Bronchial epithelial cell (primary cell): ENCODE results near the gene TFPI. TPM values are rescaled to one million over a fixed set of nuclear protein-coding genes. Genes with fewer than 3 reads are reported as not detected.
"Not testable (repeated sequence)": the region's sequence is repeated elsewhere in the genome, so short reads cannot be mapped to it uniquely, and the experiment has no call there.

ENCODE experiments used
- DNase-seq: peaks from one replicate; pipeline ENCODE4 v3.0.0-alpha.2; 2010; ENCODE audit warnings: low read depth
- FAIRE-seq: peaks from 2 replicates; lab custom pipeline; 2011; peaks lifted over from hg19 to GRCh38; lab: Jason Lieb, UNC
- H3K27me3 ChIP-seq: 2 replicates; pipeline ENCODE4 v1.5.1; 2011; ENCODE audit warnings: low read length; ENCODE audit not compliant: control insufficient read depth, insufficient read depth
- H3K36me3 ChIP-seq: 2 replicates; pipeline ENCODE4 v1.5.1; 2011; ENCODE audit warnings: low read length; ENCODE audit not compliant: control insufficient read depth, insufficient read depth
- H3K4me3 ChIP-seq: 2 replicates; pipeline ENCODE4 v1.5.1; 2011; ENCODE audit warnings: mild to moderate bottlenecking, low read depth, low read length, control low read depth
- total RNA-seq: library from RNA; depleted of rRNA; stranded (reverse); fragments of >200 nt; gene quantifications from 2 replicates; pipeline ENCODE4 v1.2.1, GENCODE V29; 2014
- TF ChIP-seq, protein P1 (sequence below): IDR thresholded peaks from 2 replicates; pipeline ENCODE4 v1.5.1; 2011; ENCODE audit warnings: mild to moderate bottlenecking, moderate library complexity, low read length, control low read depth, inconsistent platforms; ENCODE audit not compliant: insufficient read depth, severe bottlenecking

The TFPI gene
- total RNA-seq, 1 donor from 2014 or later, result 2.1 TPM

DNA sequence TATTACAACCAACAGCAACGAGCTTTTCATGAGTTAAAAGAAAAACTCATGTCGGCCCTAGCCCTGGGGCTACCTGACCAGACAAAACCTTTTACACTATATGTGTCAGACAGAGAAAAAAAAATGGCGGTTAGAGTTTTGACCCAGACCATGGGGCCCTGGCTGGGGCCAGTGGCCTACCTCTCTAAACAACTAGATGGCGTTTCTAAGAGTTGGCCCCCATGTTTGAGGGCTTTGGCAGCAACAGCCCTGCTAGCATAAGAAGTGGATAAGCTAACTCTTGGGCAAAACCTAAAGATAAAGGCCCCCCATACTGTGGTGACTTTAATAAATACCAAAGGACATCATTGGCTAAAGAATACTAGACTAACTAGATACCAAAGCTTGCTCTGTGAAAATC lies 39.3 kb downstream of the TFPI start:
- H3K27me3 ChIP-seq, result no peaks in the 10 kb centered on the region
- no peak for DNase-seq
- H3K36me3 ChIP-seq, result no peaks in the 10 kb centered on the region
- no peak overlapping the region for H3K4me3 ChIP-seq
- TF ChIP-seq, protein P1, sequence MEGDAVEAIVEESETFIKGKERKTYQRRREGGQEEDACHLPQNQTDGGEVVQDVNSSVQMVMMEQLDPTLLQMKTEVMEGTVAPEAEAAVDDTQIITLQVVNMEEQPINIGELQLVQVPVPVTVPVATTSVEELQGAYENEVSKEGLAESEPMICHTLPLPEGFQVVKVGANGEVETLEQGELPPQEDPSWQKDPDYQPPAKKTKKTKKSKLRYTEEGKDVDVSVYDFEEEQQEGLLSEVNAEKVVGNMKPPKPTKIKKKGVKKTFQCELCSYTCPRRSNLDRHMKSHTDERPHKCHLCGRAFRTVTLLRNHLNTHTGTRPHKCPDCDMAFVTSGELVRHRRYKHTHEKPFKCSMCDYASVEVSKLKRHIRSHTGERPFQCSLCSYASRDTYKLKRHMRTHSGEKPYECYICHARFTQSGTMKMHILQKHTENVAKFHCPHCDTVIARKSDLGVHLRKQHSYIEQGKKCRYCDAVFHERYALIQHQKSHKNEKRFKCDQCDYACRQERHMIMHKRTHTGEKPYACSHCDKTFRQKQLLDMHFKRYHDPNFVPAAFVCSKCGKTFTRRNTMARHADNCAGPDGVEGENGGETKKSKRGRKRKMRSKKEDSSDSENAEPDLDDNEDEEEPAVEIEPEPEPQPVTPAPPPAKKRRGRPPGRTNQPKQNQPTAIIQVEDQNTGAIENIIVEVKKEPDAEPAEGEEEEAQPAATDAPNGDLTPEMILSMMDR, result no peak
- no peak for FAIRE-seq

DNA sequence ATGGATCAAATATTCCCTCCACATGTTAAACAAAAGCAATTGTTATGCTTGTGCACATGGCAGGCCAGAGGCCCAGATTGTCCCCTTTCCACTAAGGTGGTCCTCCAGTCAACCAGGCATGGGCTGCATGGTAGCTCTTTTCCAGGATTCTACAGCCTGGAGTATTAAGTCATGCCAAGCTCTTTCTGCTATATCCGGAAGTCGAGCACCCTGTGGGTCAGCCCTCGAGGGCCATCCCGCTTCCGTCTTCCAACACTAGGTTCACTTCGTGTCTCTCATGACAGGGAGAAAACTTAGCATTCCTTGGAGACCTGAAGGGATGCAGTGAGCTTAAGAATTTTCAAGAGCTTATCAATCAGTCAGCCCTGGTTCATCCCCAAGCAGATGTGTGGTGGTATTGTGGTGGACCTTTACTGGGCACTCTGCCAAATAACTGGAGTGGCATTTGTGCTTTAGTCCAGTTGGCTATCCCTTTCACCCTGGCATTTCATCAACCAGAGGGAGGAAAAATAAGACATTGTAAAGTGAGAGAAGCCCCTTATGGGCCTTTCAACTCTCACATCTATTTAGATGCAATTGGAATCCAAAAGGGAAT lies 39.9 kb downstream of the TFPI start:
- not testable (repeated sequence) for DNase-seq, FAIRE-seq

DNA sequence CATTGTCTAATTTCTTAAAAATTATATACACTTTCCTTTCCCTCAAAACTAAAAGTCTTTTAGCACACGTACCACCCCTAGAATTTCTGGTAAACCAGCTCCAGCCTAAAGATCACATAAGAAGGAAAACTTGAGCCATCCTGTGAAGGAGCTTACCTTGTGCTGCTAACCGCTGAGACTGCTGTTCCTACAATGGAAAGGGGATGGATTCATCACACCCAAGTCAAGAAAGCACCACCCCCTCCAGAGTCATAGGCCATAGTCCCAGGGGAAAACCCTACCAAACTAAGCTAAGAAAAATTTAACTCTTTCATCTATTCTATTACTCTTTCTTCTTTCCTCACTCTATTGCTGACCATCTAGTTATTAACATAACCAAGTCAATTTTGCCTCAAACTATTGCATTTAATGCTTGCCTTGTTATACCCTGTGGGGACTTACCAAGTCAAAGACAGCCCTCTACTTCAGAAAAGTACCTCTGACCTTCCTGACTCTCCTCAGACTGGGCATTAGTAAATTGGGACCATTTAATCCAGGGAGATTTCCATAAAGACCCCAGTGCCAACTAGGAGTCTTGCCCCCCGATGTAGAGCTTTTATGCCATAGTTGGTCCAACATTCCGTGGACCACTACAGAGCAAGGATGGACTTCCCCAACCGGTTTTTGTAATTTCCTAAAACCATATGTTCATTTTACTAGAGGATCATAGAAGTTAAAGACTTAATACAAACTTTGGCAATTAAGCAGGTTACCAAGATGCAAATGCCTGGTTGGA lies 40.6 kb downstream of the TFPI start:
- DNase-seq, H3K36me3 ChIP-seq, H3K27me3 ChIP-seq, FAIRE-seq, H3K4me3 ChIP-seq: not testable (repeated sequence)

More for the DNA sequence above, 39.9 kb downstream of the TFPI start:
- H3K27me3 ChIP-seq, H3K4me3 ChIP-seq, H3K36me3 ChIP-seq: not testable (repeated sequence)

DNA sequence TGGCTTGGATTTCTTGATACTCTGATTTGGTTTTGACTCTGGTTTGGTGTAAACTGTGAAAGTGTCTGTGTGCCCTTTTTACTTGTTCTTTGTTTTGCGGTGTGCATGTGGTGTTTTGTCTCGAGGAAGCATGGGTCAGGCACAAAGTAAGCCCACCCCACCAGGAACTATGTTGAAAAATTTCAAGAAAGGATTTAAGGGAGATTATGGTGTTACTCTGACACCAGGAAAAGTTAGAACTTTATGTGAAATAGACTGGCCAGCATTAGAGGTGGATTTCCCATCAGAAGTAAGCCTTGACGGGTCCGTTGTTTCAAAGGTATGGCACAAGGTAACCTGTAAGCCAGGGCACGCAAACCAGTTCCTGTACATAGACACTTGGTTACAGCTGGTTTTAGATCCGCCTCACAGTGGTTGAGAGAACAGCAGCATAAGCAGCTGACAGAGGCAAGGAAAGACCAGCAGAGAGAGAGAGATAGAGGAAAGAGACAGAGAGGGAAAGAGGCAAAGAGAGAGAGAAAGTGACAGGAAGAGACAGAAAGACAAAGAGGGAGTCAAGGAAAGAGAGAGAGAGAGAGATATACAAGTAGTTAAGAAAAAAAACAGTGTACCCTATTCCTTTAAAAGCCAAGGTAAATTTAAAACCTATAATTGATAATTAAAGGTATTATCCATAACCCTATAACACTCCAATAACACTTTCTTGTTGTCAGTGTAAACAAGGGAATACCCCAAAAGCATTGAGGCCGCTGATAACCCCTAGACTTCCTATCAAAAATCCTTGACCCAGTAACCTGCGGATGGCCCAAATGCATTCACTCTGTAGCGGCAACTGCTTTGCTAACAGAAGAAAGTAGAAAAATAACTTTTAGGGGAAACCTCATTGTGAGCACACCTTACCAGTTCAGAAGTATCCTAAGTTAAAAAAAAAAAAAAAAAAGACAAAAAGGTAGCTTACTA lies 42.6 kb downstream of the TFPI start:
- H3K36me3 ChIP-seq, result no peaks in the 10 kb centered on the region
- H3K27me3 ChIP-seq, result no peaks in the 10 kb centered on the region
- TF ChIP-seq, protein P1, result no peak
- DNase-seq (no peak), FAIRE-seq (no peak)
- H3K4me3 ChIP-seq, result no peak overlapping the region

DNA sequence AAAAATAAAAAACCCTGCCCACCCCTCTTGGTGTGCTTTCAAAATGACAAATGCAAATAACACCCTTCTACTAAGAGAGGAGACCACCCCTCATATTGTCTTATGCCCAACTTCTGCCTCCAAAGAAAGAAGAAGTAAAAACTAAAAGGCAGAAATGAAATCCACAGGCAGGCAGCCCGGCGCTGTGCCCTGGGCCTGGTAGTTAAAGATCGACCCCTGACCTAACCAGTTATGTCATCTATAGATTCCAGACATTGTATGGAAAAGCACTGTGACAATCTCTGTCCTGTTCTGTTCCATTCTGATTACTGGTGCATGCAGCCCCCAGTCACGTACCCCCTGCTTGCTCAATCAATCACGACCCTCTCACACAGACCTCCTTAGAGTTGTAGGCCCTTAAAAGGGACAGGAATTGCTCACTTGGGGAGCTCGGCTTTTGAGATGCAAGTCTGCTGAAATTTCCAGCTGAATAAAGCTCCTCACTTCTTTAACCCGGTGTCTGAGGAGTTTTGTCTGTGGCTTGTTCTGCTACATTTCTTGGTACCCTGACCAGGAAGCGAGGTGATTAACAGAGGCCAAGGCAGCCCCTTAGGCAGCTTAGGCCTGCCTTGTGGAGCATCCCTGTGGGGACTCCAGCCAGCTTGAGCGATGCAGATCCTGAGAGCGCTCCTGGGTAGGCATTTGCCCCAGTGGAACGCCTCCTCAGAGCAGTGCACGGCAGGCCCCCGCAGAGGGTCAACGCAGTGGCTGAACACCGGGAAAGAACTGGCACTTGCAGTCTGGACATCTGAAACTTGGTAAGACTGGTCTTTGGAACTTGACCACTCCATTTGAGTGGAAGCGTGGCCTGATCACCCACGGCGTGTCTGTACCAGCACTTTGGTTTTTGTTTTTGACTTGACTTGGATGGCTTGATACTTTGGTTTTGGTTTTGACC lies 43.5 kb downstream of the TFPI start:
- not testable (repeated sequence) for FAIRE-seq, H3K4me3 ChIP-seq, DNase-seq

DNA sequence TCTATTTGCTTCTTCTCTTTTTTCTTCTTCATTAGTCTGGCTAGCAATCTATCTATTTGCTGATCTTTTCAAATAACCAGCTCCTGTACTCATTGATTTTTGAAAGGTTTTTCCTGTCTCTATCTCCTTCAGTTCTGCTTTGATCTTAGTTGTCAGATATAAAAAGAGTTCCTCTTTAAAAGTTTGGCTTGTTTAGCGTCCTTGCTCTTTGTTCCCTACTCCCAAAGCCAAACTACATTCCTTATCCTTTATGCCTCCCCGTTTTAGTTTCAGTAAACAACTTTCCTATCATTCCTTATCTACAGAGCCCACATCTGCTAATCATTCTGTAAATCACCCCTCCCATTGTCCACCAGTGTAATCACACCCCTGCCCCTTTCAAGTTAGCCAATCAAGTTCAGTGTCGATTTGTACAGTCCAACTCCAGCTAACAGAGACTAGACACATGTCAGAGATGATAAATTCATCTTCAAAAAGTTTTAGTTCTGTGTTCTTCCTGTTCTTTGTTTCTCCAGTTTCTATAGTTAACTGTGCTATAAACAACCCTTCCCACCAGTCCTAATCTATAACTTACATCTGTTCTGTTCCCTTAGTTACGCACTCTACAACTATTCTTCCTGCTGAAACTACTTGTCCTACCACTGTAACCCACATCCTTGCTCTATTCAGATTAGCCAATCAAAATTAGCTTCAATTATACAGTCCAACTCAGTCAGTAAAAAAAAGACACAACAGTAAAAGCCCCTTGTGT lies 44.4 kb downstream of the TFPI start:
- H3K4me3 ChIP-seq, result no peak overlapping the region
- H3K27me3 ChIP-seq, result no peaks in the 10 kb centered on the region
- TF ChIP-seq, protein P1, result no peak
- no peaks in the 10 kb centered on the region for H3K36me3 ChIP-seq
- no peak for DNase-seq
- no peak for FAIRE-seq

More for the DNA sequence above, 43.5 kb downstream of the TFPI start:
- H3K36me3 ChIP-seq, H3K27me3 ChIP-seq: not testable (repeated sequence)
